Testis (tissue), 3 donors: ENCODE results near the gene RHOU. TPM values are rescaled to one million over a fixed set of nuclear protein-coding genes. Genes with fewer than 3 reads are reported as not detected.

Source experiments
- DNase-seq: peaks from one replicate; pipeline ENCODE4 v3.0.0-alpha.2; 2019
- H3K27ac ChIP-seq, 2 donors: fragments of 200-600 bp; sonication (generic); one replicate each; pipeline ENCODE4 v1.5.1; 2019
- H3K27me3 ChIP-seq: fragments of 200-600 bp; sonication (generic); one replicate; pipeline ENCODE4 v1.5.1; 2019
- H3K36me3 ChIP-seq: fragments of 200-600 bp; sonication (generic); one replicate; pipeline ENCODE4 v1.5.1; 2017; ENCODE audit warnings: low read depth; ENCODE audit errors: missing control alignments
- H3K4me1 ChIP-seq: fragments of 200-600 bp; sonication (generic); one replicate; pipeline ENCODE4 v1.5.1; 2019
- H3K4me3 ChIP-seq, 2 donors: fragments of 200-600 bp; sonication (generic); one replicate each; pipeline ENCODE4 v1.5.1; 2017 to 2019
- H3K9me3 ChIP-seq: fragments of 200-600 bp; sonication (generic); one replicate; pipeline ENCODE4 v1.5.1; 2017
- POLR2A ChIP-seq: fragments of 450-650 bp; IDR thresholded peaks from one replicate; pipeline ENCODE4 v1.6.1; 2017; ENCODE audit warnings: antibody characterized with exemption, mild to moderate bottlenecking, moderate library complexity
- WGBS, 2 donors: methylation state at CpG; one replicate each; pipeline ENCODE4 v1.1.5; 2018; 5-methylcytosine and 5-hydroxymethylcytosine counted together
- intact Hi-C: fragments of 100-400 bp; cut with DNase I; formaldehyde crosslinking; loops from one replicate; pipeline ENCODE4 v1.15.1; 2023; ENCODE audit warnings: low total_unique reads
- polyA plus RNA-seq: library from polyadenylated mRNA; stranded (reverse); fragments of 350-450 nt; fragmentation: Illumina TruSeq; extraction: RNeasy Lipid Tissue Mini Kit (QIAGEN cat#74804); gene quantifications from one replicate; pipeline ENCODE4 v1.2.3, GENCODE V29; 2014; ENCODE audit warnings: low read depth, low replicate concordance; ENCODE audit not compliant: insufficient read depth
- total RNA-seq, 2 donors: library from RNA; depleted of rRNA; stranded (reverse); fragments of >200 nt; gene quantifications; one replicate each; pipeline ENCODE4 v1.2.3, GENCODE V29; 2016
- TF ChIP-seq, protein P1 (sequence below), 3 experiments: fragments of 450-650 bp in 2 of 3; fragments of 200-600 bp in 1 of 3; sonication (generic) in 1 of 3; IDR thresholded peaks; one replicate each; pipeline ENCODE4 v1.5.1; 2016 to 2019; ENCODE audit warnings: antibody characterized with exemption in 3 of 3, mild to moderate bottlenecking in 2 of 3, moderate library complexity in 1 of 3

Gene RHOU
- total and polyA plus RNA-seq, 3 donors from 2014 or later = 31.0 to 33.6 (median 32.6) TPM

DNA sequence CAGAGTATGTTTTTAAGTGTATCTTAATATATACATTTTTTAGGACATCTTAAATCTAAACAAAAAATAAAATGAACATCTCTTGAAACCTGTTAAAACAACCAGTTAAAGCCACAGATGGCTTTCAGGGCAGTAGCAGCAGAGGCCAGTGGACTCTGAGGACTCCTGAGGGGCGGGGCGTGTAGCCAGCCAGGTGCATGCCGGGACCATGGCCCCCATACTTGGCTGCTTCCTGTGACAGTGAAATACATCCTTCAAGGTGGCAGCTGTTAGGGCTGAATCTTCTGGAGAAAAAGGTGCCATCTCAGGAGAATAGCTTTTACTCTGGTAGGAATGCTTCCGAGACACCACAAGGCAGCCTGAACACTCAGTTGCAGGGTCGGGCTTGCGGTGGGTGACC is 9.6 kb downstream of the RHOU start:
- Histone ChIP-seq H3K27ac (no peak overlapping the region), H3K27me3 (no peaks in the 10 kb centered on the region), H3K36me3 (no peaks in the 10 kb centered on the region), H3K4me1 (peaks cover 19% of the 10 kb centered on the region), H3K9me3 (no peaks in the 10 kb centered on the region), H3K4me3 (no peak overlapping the region)
- TF ChIP-seq, protein P1, sequence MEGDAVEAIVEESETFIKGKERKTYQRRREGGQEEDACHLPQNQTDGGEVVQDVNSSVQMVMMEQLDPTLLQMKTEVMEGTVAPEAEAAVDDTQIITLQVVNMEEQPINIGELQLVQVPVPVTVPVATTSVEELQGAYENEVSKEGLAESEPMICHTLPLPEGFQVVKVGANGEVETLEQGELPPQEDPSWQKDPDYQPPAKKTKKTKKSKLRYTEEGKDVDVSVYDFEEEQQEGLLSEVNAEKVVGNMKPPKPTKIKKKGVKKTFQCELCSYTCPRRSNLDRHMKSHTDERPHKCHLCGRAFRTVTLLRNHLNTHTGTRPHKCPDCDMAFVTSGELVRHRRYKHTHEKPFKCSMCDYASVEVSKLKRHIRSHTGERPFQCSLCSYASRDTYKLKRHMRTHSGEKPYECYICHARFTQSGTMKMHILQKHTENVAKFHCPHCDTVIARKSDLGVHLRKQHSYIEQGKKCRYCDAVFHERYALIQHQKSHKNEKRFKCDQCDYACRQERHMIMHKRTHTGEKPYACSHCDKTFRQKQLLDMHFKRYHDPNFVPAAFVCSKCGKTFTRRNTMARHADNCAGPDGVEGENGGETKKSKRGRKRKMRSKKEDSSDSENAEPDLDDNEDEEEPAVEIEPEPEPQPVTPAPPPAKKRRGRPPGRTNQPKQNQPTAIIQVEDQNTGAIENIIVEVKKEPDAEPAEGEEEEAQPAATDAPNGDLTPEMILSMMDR (IDR thresholded peaks at IDR 0.05) = no peak
- no peak for TF ChIP-seq POLR2A
- no peak for DNase-seq
- intact Hi-C loops = no loop called here
- 98% methylated on average over 6 of the region's 6 CpGs for WGBS, 2 donors

DNA sequence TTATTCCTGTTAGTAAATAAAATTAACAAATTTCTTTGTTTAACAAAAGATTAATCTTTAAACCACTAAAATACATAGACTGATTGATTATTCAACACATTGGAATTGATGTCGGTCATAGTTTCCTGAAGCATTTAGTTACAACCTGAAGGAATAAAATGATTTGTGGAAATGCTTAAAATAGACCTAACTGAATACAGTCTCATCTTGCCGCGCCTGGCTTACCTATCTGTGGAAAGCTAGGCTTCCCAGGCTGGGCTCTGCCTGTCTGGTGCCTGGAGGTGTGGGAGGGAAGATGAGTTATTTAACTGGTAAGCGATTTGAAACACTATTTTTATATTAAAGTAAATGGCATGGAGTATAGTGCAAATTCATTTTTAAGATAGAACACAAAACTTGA is 10.2 kb downstream of the RHOU start:
- WGBS, 2 donors = 84 to 85% methylated on average over 4 of the region's 4 CpGs
- no peaks in the 10 kb centered on the region for H3K36me3 ChIP-seq

DNA sequence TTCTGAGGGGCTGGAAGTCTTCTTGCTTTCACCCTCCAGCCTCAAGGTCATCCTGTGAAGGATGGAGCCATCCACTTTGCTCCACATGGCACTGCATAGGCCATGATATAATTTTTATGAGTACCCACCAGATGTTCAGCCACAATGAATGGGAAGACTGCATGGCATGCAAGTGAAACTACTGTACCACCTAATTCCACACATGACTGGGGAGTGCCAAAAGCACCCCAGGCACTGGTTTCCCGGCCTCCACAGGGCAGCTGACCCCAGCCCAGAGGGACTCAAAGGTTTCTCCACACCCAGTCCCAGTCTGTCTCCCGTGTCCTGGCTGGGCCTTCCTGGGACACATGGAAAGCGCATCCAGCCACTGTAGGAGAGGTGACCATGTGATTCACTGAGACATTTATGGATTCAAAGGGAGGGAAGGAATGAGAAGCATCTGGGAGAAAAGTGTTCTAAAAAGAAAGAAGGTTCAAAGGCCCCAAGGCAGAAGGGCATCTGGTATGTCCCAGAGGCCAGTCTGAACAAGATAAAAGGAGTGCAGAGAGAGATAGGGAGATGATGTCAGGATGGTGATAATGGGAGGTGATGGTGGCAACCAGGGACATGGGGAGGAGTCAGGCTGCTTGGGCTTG is 12.1 kb downstream of the RHOU start:
- 90 to 92% methylated on average over 3 of the region's 3 CpGs for WGBS, 2 donors
- Histone ChIP-seq H3K4me3 (no peak overlapping the region), H3K36me3 (no peaks in the 10 kb centered on the region), H3K27ac (no peak overlapping the region), H3K27me3 (no peaks in the 10 kb centered on the region), H3K4me1 (peaks cover 4% of the 10 kb centered on the region), H3K9me3 (no peaks in the 10 kb centered on the region)
- no peak for TF ChIP-seq POLR2A
- TF ChIP-seq, protein P1 (IDR thresholded peaks at IDR 0.05) = no peak
- no peak for DNase-seq
- intact Hi-C loops = no loop called here

More for the DNA sequence above, 10.2 kb downstream of the RHOU start:
- Histone ChIP-seq H3K9me3 (no peaks in the 10 kb centered on the region), H3K4me3 (no peak overlapping the region), H3K27ac (no peak overlapping the region), H3K4me1 (peaks cover 16% of the 10 kb centered on the region), H3K27me3 (no peaks in the 10 kb centered on the region)
- intact Hi-C loops = no loop called here
- DNase-seq = no peak
- TF ChIP-seq, protein P1 (IDR thresholded peaks at IDR 0.05) = no peak
- no peak for TF ChIP-seq POLR2A

DNA sequence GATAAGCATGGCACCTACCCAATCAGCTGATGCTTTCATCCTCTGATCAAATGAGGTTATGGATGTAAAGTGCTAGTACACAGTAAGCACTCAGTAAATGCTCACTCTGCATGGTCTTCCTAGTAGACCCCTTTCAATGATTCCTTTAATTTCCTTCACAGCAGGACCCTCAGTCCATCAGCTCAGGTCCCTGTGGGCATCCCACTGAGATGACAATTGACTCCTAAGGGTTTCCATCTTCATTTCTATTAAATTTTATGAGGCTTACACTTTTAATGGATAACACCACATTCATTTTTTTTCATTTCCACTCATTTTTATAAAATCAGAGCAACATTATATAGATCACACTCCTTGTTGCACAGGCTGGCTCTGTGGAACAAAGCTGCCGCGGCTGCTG is 12.8 kb downstream of the RHOU start:
- Histone ChIP-seq H3K4me1 (no peaks in the 10 kb centered on the region), H3K27me3 (no peaks in the 10 kb centered on the region), H3K4me3 (no peak overlapping the region), H3K9me3 (no peaks in the 10 kb centered on the region), H3K36me3 (no peaks in the 10 kb centered on the region), H3K27ac (no peak overlapping the region)
- 96 to 100% methylated on average over 2 of the region's 2 CpGs for WGBS, 2 donors
- DNase-seq = no peak
- no peak for TF ChIP-seq POLR2A
- TF ChIP-seq, protein P1 (IDR thresholded peaks at IDR 0.05) = no peak
- intact Hi-C loops = no loop called here

DNA sequence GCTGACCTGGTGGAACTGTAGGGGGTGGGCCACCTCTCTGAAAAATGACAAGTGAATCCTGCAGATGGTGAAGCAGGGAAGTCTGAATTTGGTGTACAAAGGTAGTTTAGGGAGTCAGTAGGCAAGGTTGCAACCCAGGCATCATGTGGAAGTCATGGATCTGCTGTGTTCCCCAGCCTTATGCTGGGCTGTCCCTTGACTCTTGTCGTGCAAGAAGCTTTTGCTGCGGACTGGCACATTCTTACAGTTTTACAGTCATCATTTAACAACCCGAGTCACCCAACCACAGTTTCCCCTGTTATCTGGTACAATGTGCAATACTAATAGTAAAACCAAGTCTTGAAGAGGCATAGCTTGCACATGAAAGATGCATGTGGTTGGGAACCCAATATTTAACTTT is 13.2 kb downstream of the RHOU start:
- TF ChIP-seq, protein P1 (IDR thresholded peaks at IDR 0.05) = no peak
- no peak for TF ChIP-seq POLR2A
- H3K36me3 ChIP-seq = no peaks in the 10 kb centered on the region
- DNase-seq = no peak
- intact Hi-C loops = no loop called here
- no peaks in the 10 kb centered on the region for H3K9me3 ChIP-seq
- H3K4me1 ChIP-seq = peaks cover under 1% of the 10 kb centered on the region
- H3K27me3 ChIP-seq = no peaks in the 10 kb centered on the region
- H3K27ac ChIP-seq = no peak overlapping the region
- H3K4me3 ChIP-seq = no peak overlapping the region
- 44 to 87% methylated on average over 3 of the region's 3 CpGs for WGBS, 2 donors
